Breast epithelium (tissue), 4 donors: ENCODE data around the gene PALM2AKAP2. TPM values are rescaled to one million over a fixed set of nuclear protein-coding genes. Genes with fewer than 3 reads are reported as not detected.

ENCODE experiments used
- DNase-seq, 2 donors: peaks; one replicate each; pipeline ENCODE4 v3.0.0-alpha.2; 2019; ENCODE audit warnings: low spot score in 2 of 2
- H3K27ac ChIP-seq, 2 donors: fragments of 200-600 bp; sonication (generic) in 1 of 2; one replicate each; pipeline ENCODE4 v1.5.1; 2016 to 2019; ENCODE audit warnings: mild to moderate bottlenecking in 1 of 2
- H3K27me3 ChIP-seq, 2 donors: fragments of 200-600 bp; sonication (generic) in 1 of 2; one replicate each; pipeline versions ENCODE4 v1.5.1 to v1.6.0; 2017 to 2019; ENCODE audit warnings: control low read depth in 1 of 2, mild to moderate bottlenecking in 1 of 2
- H3K36me3 ChIP-seq: fragments of 200-600 bp; one replicate; pipeline ENCODE4 v1.5.1; 2019
- H3K4me1 ChIP-seq, 2 donors: fragments of 200-600 bp; sonication (generic); one replicate each; pipeline ENCODE4 v1.5.1; 2016 to 2019; ENCODE audit warnings: control low read depth in 1 of 2
- H3K4me3 ChIP-seq, 3 donors: fragments of 200-600 bp; sonication (generic); 1 replicate in 2 of 3; 2 replicates in 1 of 3; pipeline ENCODE4 v1.5.1; 2016 to 2019; ENCODE audit warnings: mild to moderate bottlenecking in 3 of 3, moderate library complexity in 2 of 3
- H3K9me3 ChIP-seq, 2 donors: fragments of 200-600 bp; sonication (generic) in 1 of 2; one replicate each; pipeline ENCODE4 v1.5.1; 2016 to 2019; ENCODE audit warnings: control low read depth in 1 of 2
- CTCF ChIP-seq, 3 donors: fragments of 450-650 bp; IDR thresholded peaks; one replicate each; pipeline ENCODE4 v1.5.1; 2016 to 2017; ENCODE audit warnings: antibody characterized with exemption in 3 of 3, mild to moderate bottlenecking in 3 of 3, moderate library complexity in 3 of 3
- POLR2A ChIP-seq: fragments of 450-650 bp; IDR thresholded peaks from one replicate; pipeline ENCODE4 v1.6.1; 2016; ENCODE audit warnings: antibody characterized with exemption, mild to moderate bottlenecking, moderate library complexity
- POLR2AphosphoS5 ChIP-seq, 3 donors: sonication (generic); formaldehyde crosslinking; IDR thresholded peaks; one replicate each; pipeline ENCODE4 v1.6.1; 2017; ENCODE audit warnings: antibody characterized with exemption in 3 of 3
- intact Hi-C: fragments of 100-400 bp; cut with DNase I; formaldehyde crosslinking; loops from one replicate; pipeline ENCODE4 v1.15.1; 2023; ENCODE audit warnings: low total_unique reads
- total RNA-seq, 3 donors: library from RNA; depleted of rRNA; stranded (reverse); fragments of >200 nt; gene quantifications; one replicate each; pipeline ENCODE4 v1.1.0, GENCODE V29; 2016

The PALM2AKAP2 gene
- total RNA-seq, 3 donors from 2014 or later, result 6.4 to 41.4 (median 8.8) TPM

GRCh38 chr9:109765830-109766229, 14.2 kb upstream of the PALM2AKAP2 start:
- Histone ChIP-seq H3K4me1 (no peaks in the 10 kb centered on the region), H3K27me3 (no peaks in the 10 kb centered on the region), H3K27ac (no peak overlapping the region), H3K9me3 (no peaks in the 10 kb centered on the region), H3K4me3 (no peak overlapping the region), H3K36me3 (no peaks in the 10 kb centered on the region)
- intact Hi-C loops, result no loop called here
- TF ChIP-seq CTCF (IDR thresholded peaks at IDR 0.05), result no peak
- TF ChIP-seq POLR2AphosphoS5 (IDR thresholded peaks at IDR 0.05), result no peak
- TF ChIP-seq POLR2A, result no peak
- DNase-seq, result no peak

- Histone ChIP-seq H3K4me1 (no peaks in the 10 kb centered on the region), H3K9me3 (no peaks in the 10 kb centered on the region), H3K27me3 (no peaks in the 10 kb centered on the region), H3K36me3 (no peaks in the 10 kb centered on the region), H3K4me3 (no peak overlapping the region), H3K27ac (no peak overlapping the region)
- TF ChIP-seq CTCF (IDR thresholded peaks at IDR 0.05) (no peak), POLR2AphosphoS5 (IDR thresholded peaks at IDR 0.05) (no peak), POLR2A (no peak)
- DNase-seq, result no peak
- intact Hi-C loops, result no loop called here
These were observed 13.6 kb upstream of the PALM2AKAP2 start for GRCh38 chr9:109766351-109766750.

- no peaks in the 10 kb centered on the region for H3K27me3 ChIP-seq
- TF ChIP-seq POLR2AphosphoS5 (IDR thresholded peaks at IDR 0.05), result no peak
- no peak for TF ChIP-seq POLR2A
- no peaks in the 10 kb centered on the region for H3K36me3 ChIP-seq
- no peak for DNase-seq
- intact Hi-C loops, result no loop called here
- H3K4me1 ChIP-seq, result no peaks in the 10 kb centered on the region
- H3K4me3 ChIP-seq, result no peak overlapping the region
- no peak overlapping the region for H3K27ac ChIP-seq
- no peaks in the 10 kb centered on the region for H3K9me3 ChIP-seq
These were observed 12.6 kb upstream of the PALM2AKAP2 start for GRCh38 chr9:109767404-109767803.

GRCh38 chr9:109767814-109768213, 12.2 kb upstream of the PALM2AKAP2 start:
- Histone ChIP-seq H3K27me3 (no peaks in the 10 kb centered on the region), H3K36me3 (no peaks in the 10 kb centered on the region), H3K4me3 (no peak overlapping the region), H3K27ac (no peak overlapping the region), H3K9me3 (no peaks in the 10 kb centered on the region), H3K4me1 (no peaks in the 10 kb centered on the region)
- intact Hi-C loops, result no loop called here
- DNase-seq, result no peak
- TF ChIP-seq CTCF (IDR thresholded peaks at IDR 0.05), result no peak
- TF ChIP-seq POLR2A, result no peak
- TF ChIP-seq POLR2AphosphoS5 (IDR thresholded peaks at IDR 0.05), result no peak

GRCh38 chr9:109769250-109769649, 10.7 kb upstream of the PALM2AKAP2 start:
- H3K27me3 ChIP-seq, result no peaks in the 10 kb centered on the region
- no peak overlapping the region for H3K4me3 ChIP-seq
- H3K36me3 ChIP-seq, result no peaks in the 10 kb centered on the region
- H3K27ac ChIP-seq, result no peak overlapping the region
- TF ChIP-seq POLR2AphosphoS5 (IDR thresholded peaks at IDR 0.05) (no peak), CTCF (IDR thresholded peaks at IDR 0.05) (no peak)
- H3K4me1 ChIP-seq, result no peaks in the 10 kb centered on the region
- H3K9me3 ChIP-seq, result no peaks in the 10 kb centered on the region
- DNase-seq, result no peak
- intact Hi-C loops, result no loop called here

- Histone ChIP-seq H3K4me1 (no peaks in the 10 kb centered on the region), H3K9me3 (no peaks in the 10 kb centered on the region), H3K27me3 (no peaks in the 10 kb centered on the region), H3K27ac (no peak overlapping the region), H3K4me3 (no peak overlapping the region), H3K36me3 (no peaks in the 10 kb centered on the region)
- no peak for DNase-seq
- TF ChIP-seq POLR2A (no peak), CTCF (IDR thresholded peaks at IDR 0.05) (no peak), POLR2AphosphoS5 (IDR thresholded peaks at IDR 0.05) (no peak)
- intact Hi-C loops, result no loop called here
These were observed 9.9 kb upstream of the PALM2AKAP2 start for GRCh38 chr9:109770101-109770500.
